Tibial nerve (tissue), 4 donors: ENCODE results near the gene PGRMC2. TPM values are rescaled to one million over a fixed set of nuclear protein-coding genes. Genes with fewer than 3 reads are reported as not detected.

ENCODE experiments used
- DNase-seq, 2 donors: peaks; one replicate each; pipeline ENCODE4 v3.0.0-alpha.2; 2019; ENCODE audit warnings: low spot score in 2 of 2
- H3K27ac ChIP-seq, 4 donors: fragments of 200-600 bp; sonication (generic) in 3 of 4; one replicate each; pipeline ENCODE4 v1.5.1; 2017 to 2019; ENCODE audit warnings: mild to moderate bottlenecking in 1 of 4
- H3K27me3 ChIP-seq, 2 donors: fragments of 200-600 bp; sonication (generic) in 1 of 2; one replicate each; pipeline versions ENCODE4 v1.5.1 to v1.6.0; 2017 to 2019
- H3K36me3 ChIP-seq, 3 donors: fragments of 200-600 bp; sonication (generic); one replicate each; pipeline ENCODE4 v1.5.1; 2018 to 2019
- H3K4me1 ChIP-seq, 4 donors: fragments of 200-600 bp; sonication (generic) in 3 of 4; one replicate each; pipeline ENCODE4 v1.5.1; 2017 to 2019
- H3K4me3 ChIP-seq, 4 donors: fragments of 200-600 bp; sonication (generic) in 3 of 4; one replicate each; pipeline ENCODE4 v1.5.1; 2017 to 2019; ENCODE audit warnings: mild to moderate bottlenecking in 1 of 4, moderate library complexity in 1 of 4
- H3K9me3 ChIP-seq, 4 donors: fragments of 200-600 bp; sonication (generic) in 3 of 4; one replicate each; pipeline ENCODE4 v1.5.1; 2017 to 2019
- EP300 ChIP-seq, 2 donors: sonication (generic); formaldehyde crosslinking; IDR thresholded peaks; one replicate each; pipeline ENCODE4 v1.6.1; 2017; ENCODE audit warnings: antibody characterized with exemption in 2 of 2, mild to moderate bottlenecking in 1 of 2
- POLR2A ChIP-seq, 2 donors: fragments of 450-650 bp; IDR thresholded peaks; one replicate each; pipeline ENCODE4 v1.6.1; 2017; ENCODE audit warnings: antibody characterized with exemption in 2 of 2, mild to moderate bottlenecking in 2 of 2, moderate library complexity in 2 of 2
- WGBS, 2 donors: methylation state at CpG; one replicate each; pipeline ENCODE4 v1.1.5; 2018; 5-methylcytosine and 5-hydroxymethylcytosine counted together
- total RNA-seq, 4 donors: library from RNA; depleted of rRNA; stranded (reverse); fragments of >200 nt; gene quantifications; one replicate each; pipeline ENCODE4 v1.1.0, GENCODE V29; 2016
- TF ChIP-seq, protein P1 (sequence below), 5 experiments: fragments of 200-600 bp in 3 of 5; fragments of 450-650 bp in 2 of 5; sonication (generic) in 3 of 5; IDR thresholded peaks; one replicate each; pipeline ENCODE4 v1.5.1; 2016 to 2019; ENCODE audit warnings: antibody characterized with exemption in 5 of 5, mild to moderate bottlenecking in 3 of 5, moderate library complexity in 2 of 5

Gene PGRMC2
- total RNA-seq, 4 donors from 2014 or later: 21.8 to 45.9 (median 29.0) TPM

GRCh38 chr4:128284317-128284716, 3.3 kb downstream of the PGRMC2 start:
- DNase-seq: no peak
- no peaks in the 10 kb centered on the region for H3K27me3 ChIP-seq
- H3K36me3 ChIP-seq: no peaks in the 10 kb centered on the region
- no peak overlapping the region for H3K4me3 ChIP-seq
- 82 to 91% methylated on average over 1 of the region's 1 CpG for WGBS, 2 donors
- H3K4me1 ChIP-seq: peaks cover 0 to 49% (median 20%) of the 10 kb centered on the region in 4 donors
- H3K27ac ChIP-seq: no peak overlapping the region
- TF ChIP-seq POLR2A (IDR thresholded peaks at IDR 0.05) (no peak), EP300 (IDR thresholded peaks at IDR 0.05) (no peak)
- TF ChIP-seq, protein P1, sequence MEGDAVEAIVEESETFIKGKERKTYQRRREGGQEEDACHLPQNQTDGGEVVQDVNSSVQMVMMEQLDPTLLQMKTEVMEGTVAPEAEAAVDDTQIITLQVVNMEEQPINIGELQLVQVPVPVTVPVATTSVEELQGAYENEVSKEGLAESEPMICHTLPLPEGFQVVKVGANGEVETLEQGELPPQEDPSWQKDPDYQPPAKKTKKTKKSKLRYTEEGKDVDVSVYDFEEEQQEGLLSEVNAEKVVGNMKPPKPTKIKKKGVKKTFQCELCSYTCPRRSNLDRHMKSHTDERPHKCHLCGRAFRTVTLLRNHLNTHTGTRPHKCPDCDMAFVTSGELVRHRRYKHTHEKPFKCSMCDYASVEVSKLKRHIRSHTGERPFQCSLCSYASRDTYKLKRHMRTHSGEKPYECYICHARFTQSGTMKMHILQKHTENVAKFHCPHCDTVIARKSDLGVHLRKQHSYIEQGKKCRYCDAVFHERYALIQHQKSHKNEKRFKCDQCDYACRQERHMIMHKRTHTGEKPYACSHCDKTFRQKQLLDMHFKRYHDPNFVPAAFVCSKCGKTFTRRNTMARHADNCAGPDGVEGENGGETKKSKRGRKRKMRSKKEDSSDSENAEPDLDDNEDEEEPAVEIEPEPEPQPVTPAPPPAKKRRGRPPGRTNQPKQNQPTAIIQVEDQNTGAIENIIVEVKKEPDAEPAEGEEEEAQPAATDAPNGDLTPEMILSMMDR (IDR thresholded peaks at IDR 0.05): no peak
- H3K9me3 ChIP-seq: no peaks in the 10 kb centered on the region

- H3K27ac ChIP-seq: no peak overlapping the region
- TF ChIP-seq POLR2A (IDR thresholded peaks at IDR 0.05) (no peak), EP300 (IDR thresholded peaks at IDR 0.05) (no peak)
- TF ChIP-seq, protein P1 (IDR thresholded peaks at IDR 0.05): no peak
- DNase-seq: no peak
- no peaks in the 10 kb centered on the region for H3K27me3 ChIP-seq
- H3K36me3 ChIP-seq: no peaks in the 10 kb centered on the region
- H3K4me3 ChIP-seq: no peak overlapping the region
- WGBS, 2 donors: 85 to 95% methylated on average over 2 of the region's 2 CpGs
- peaks cover 0 to 46% (median 18%) of the 10 kb centered on the region in 4 donors for H3K4me1 ChIP-seq
- no peaks in the 10 kb centered on the region for H3K9me3 ChIP-seq
These were observed 4.5 kb downstream of the PGRMC2 start for GRCh38 chr4:128283071-128283470.

- Histone ChIP-seq H3K36me3 (no peaks in the 10 kb centered on the region), H3K9me3 (no peaks in the 10 kb centered on the region), H3K27ac (no peak overlapping the region), H3K4me3 (no peak overlapping the region), H3K4me1 (peaks cover 0 to 46% (median 18%) of the 10 kb centered on the region in 4 donors), H3K27me3 (no peaks in the 10 kb centered on the region)
- DNase-seq: no peak
- TF ChIP-seq, protein P1 (IDR thresholded peaks at IDR 0.05): no peak
- no peak for TF ChIP-seq POLR2A (IDR thresholded peaks at IDR 0.05)
- no peak for TF ChIP-seq EP300 (IDR thresholded peaks at IDR 0.05)
These were observed 5.1 kb downstream of the PGRMC2 start for GRCh38 chr4:128282516-128282915.

GRCh38 chr4:128281354-128281753, 6.3 kb downstream of the PGRMC2 start:
- Histone ChIP-seq H3K36me3 (no peaks in the 10 kb centered on the region), H3K27ac (no peak overlapping the region), H3K27me3 (no peaks in the 10 kb centered on the region), H3K4me1 (peaks cover 0 to 46% (median 17%) of the 10 kb centered on the region in 4 donors), H3K4me3 (no peak overlapping the region), H3K9me3 (no peaks in the 10 kb centered on the region)
- DNase-seq: no peak
- 93 to 97% methylated on average over 1 of the region's 1 CpG for WGBS, 2 donors
- TF ChIP-seq, protein P1 (IDR thresholded peaks at IDR 0.05): no peak
- TF ChIP-seq POLR2A (IDR thresholded peaks at IDR 0.05): no peak
- TF ChIP-seq EP300 (IDR thresholded peaks at IDR 0.05): no peak

DNA sequence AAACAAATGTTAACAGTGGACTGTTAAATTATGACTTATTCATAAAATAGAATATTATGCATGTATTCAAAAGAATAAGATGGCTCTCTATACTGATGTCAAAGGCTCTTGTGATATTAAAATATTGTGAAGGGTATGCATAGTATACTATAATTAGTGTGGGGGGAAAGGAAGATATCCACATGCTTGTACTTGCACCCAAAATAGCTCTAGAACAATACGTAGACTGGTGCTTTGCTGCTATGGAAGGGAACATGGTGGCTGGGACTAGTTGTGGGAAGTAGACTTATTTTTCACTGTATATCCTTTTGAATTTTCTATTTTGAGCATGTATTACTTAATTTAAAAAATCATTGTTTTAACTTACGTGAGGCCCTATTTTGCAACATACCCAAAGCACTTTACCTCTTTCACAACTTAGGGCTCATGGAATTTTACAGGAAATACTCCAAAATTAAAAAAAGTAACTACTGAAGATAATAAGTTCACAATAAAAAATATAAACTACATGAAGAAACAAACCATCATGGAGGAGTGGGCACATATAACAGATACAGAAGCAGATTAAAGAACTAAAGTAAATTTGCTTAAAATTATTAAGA, 7.9 kb downstream of the PGRMC2 start:
- WGBS, 2 donors: 83 to 88% methylated on average over 2 of the region's 2 CpGs
- no peak for DNase-seq
- peaks cover 0 to 40% (median 10%) of the 10 kb centered on the region in 4 donors for H3K4me1 ChIP-seq

More for the DNA sequence above, 7.9 kb downstream of the PGRMC2 start:
- Histone ChIP-seq H3K27me3 (no peaks in the 10 kb centered on the region), H3K36me3 (no peaks in the 10 kb centered on the region), H3K9me3 (no peaks in the 10 kb centered on the region), H3K4me3 (no peak overlapping the region), H3K27ac (no peak overlapping the region)
- no peak for TF ChIP-seq EP300 (IDR thresholded peaks at IDR 0.05)
- TF ChIP-seq POLR2A (IDR thresholded peaks at IDR 0.05): no peak
- TF ChIP-seq, protein P1 (IDR thresholded peaks at IDR 0.05): no peak
